Measurements from ENCODE around the gene CNNM1.

GRCh38 chr10:99382176-99382575 is 53.0 kb downstream of the CNNM1 start:
- TF ChIP-seq CTCF (IDR thresholded peaks at IDR 0.05) (no peak), POLR2AphosphoS5 (IDR thresholded peaks at IDR 0.05) (no peak), EP300 (IDR thresholded peaks at IDR 0.05) (no peak)
